ENCODE results near the gene NEURL2. TPM values are rescaled to one million over a fixed set of nuclear protein-coding genes. Genes with fewer than 3 reads are reported as not detected.
"Not testable (repeated sequence)": the region's sequence is repeated elsewhere in the genome, so short reads cannot be mapped to it uniquely, and the experiment has no call there.

NEURL2 gene
- polyA plus RNA-seq, 1 donor (not counting 4 experiments of a cell fraction or from before 2014, with no cell fraction given), result 0.49 TPM

GRCh38 chr20:45878076-45878761 lies 12.8 kb downstream of the NEURL2 start:
- no peaks in the 10 kb centered on the region for H3K9me1 ChIP-seq (ENCODE audit: control insufficient read depth, extremely low read depth, insufficient read depth, low read length)
- FAIRE-seq, result no peak
- no peak for TF ChIP-seq EZH2 (IDR thresholded peaks at IDR 0.05; ENCODE audit: low read length)
- TF ChIP-seq, protein P1, sequence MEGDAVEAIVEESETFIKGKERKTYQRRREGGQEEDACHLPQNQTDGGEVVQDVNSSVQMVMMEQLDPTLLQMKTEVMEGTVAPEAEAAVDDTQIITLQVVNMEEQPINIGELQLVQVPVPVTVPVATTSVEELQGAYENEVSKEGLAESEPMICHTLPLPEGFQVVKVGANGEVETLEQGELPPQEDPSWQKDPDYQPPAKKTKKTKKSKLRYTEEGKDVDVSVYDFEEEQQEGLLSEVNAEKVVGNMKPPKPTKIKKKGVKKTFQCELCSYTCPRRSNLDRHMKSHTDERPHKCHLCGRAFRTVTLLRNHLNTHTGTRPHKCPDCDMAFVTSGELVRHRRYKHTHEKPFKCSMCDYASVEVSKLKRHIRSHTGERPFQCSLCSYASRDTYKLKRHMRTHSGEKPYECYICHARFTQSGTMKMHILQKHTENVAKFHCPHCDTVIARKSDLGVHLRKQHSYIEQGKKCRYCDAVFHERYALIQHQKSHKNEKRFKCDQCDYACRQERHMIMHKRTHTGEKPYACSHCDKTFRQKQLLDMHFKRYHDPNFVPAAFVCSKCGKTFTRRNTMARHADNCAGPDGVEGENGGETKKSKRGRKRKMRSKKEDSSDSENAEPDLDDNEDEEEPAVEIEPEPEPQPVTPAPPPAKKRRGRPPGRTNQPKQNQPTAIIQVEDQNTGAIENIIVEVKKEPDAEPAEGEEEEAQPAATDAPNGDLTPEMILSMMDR (optimal IDR thresholded peaks at IDR 0.05 in 1 of 3, IDR thresholded peaks at IDR 0.05 in 1 of 3, conservative IDR thresholded peaks at IDR 0.05 in 1 of 3; ENCODE audit: extremely low read depth in 1 of 3, insufficient read depth in 2 of 3, low read length in 3 of 3), result no peak

GRCh38 chr20:45874576-45874975 lies 16.4 kb downstream of the NEURL2 start:
- Histone ChIP-seq H3K4me1 (ENCODE audit: control insufficient read depth, extremely low read depth, insufficient read depth, low read length) (no peaks in the 10 kb centered on the region), H3K9me1 (ENCODE audit: control insufficient read depth, extremely low read depth, insufficient read depth, low read length) (no peaks in the 10 kb centered on the region), H3K36me3 (ENCODE audit: control insufficient read depth in 2 of 2, extremely low read depth in 1 of 2, insufficient read depth in 2 of 2, low read length in 2 of 2) (no peaks in the 10 kb centered on the region), H2AFZ (ENCODE audit: control insufficient read depth, low read length) (no peak overlapping the region), H3K9ac (ENCODE audit: control insufficient read depth, extremely low read depth, insufficient read depth, low read length) (no peak overlapping the region), H3K27ac (ENCODE audit: control insufficient read depth, insufficient read depth, low read length) (no peak overlapping the region), H3K4me3 (ENCODE audit: control insufficient read depth in 2 of 3, extremely low read depth in 1 of 3, insufficient read depth in 2 of 3, low read depth in 1 of 3, low read length in 3 of 3) (no peak overlapping the region), H4K20me1 (ENCODE audit: control insufficient read depth, extremely low read depth, insufficient read depth, low read length) (no peaks in the 10 kb centered on the region), H3K27me3 (ENCODE audit: control insufficient read depth, extremely low read depth, insufficient read depth, low read length) (no peaks in the 10 kb centered on the region), H3K9me3 (ENCODE audit: control insufficient read depth, low read depth, low read length) (no peaks in the 10 kb centered on the region), H3K4me2 (ENCODE audit: control insufficient read depth, extremely low read depth, insufficient read depth, low read depth, low read length) (no peak overlapping the region), H3K79me2 (ENCODE audit: control insufficient read depth, insufficient read depth, low read length) (no peaks in the 10 kb centered on the region)
- TF ChIP-seq EZH2 (IDR thresholded peaks at IDR 0.05; ENCODE audit: low read length), result no peak
- TF ChIP-seq, protein P1 (optimal IDR thresholded peaks at IDR 0.05 in 1 of 3, IDR thresholded peaks at IDR 0.05 in 1 of 3, conservative IDR thresholded peaks at IDR 0.05 in 1 of 3; ENCODE audit: extremely low read depth in 1 of 3, insufficient read depth in 2 of 3, low read length in 3 of 3), result no peak
- FAIRE-seq (no peak), DNase-seq (ENCODE audit: low read depth, low spot score) (no peak)
- dilution Hi-C loops (cut with MboI; ENCODE audit: extremely low pct_ligation_motif_present, low sequenced_read_pairs), result no loop called here

More at GRCh38 chr20:45878076-45878761, 12.8 kb downstream of the NEURL2 start:
- Histone ChIP-seq H3K4me1 (ENCODE audit: control insufficient read depth, extremely low read depth, insufficient read depth, low read length) (no peaks in the 10 kb centered on the region), H3K9ac (ENCODE audit: control insufficient read depth, extremely low read depth, insufficient read depth, low read length) (no peak overlapping the region), H3K27me3 (ENCODE audit: control insufficient read depth, extremely low read depth, insufficient read depth, low read length) (no peaks in the 10 kb centered on the region), H3K36me3 (ENCODE audit: control insufficient read depth in 2 of 2, extremely low read depth in 1 of 2, insufficient read depth in 2 of 2, low read length in 2 of 2) (peaks cover 5 to 6% of the 10 kb centered on the region in 2 experiments), H3K79me2 (ENCODE audit: control insufficient read depth, insufficient read depth, low read length) (peaks cover 11% of the 10 kb centered on the region), H3K9me3 (ENCODE audit: control insufficient read depth, low read depth, low read length) (no peaks in the 10 kb centered on the region), H3K4me2 (ENCODE audit: control insufficient read depth, extremely low read depth, insufficient read depth, low read depth, low read length) (no peak overlapping the region), H3K27ac (ENCODE audit: control insufficient read depth, insufficient read depth, low read length) (no peak overlapping the region), H3K4me3 (ENCODE audit: control insufficient read depth in 2 of 3, extremely low read depth in 1 of 3, insufficient read depth in 2 of 3, low read depth in 1 of 3, low read length in 3 of 3) (no peak overlapping the region), H2AFZ (ENCODE audit: control insufficient read depth, low read length) (no peak overlapping the region), H4K20me1 (ENCODE audit: control insufficient read depth, extremely low read depth, insufficient read depth, low read length) (no peaks in the 10 kb centered on the region)
- DNase-seq (ENCODE audit: low read depth, low spot score), result no peak
- dilution Hi-C loops (cut with MboI; ENCODE audit: extremely low pct_ligation_motif_present, low sequenced_read_pairs), result no loop called here

DNA sequence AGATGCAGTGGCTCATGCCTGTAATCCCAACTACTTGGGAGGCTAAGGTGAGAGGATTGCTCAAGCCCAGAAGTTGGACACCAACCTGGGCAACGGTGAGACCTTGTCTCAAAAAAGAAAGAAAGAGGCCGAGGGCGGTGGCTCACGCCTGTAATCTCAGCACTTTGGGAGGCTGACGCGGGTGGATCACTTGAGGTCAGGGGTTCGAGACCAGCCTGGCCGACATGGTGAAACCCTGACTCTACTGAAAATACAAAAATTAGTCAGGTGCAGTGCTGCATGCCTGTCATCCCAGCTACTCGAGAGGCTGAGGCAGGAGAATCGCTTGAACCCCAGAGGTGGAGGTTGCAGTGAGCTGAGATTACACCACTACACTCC lies 16.9 kb downstream of the NEURL2 start:
- DNase-seq (ENCODE audit: low read depth, low spot score); H3K9me1 ChIP-seq (ENCODE audit: control insufficient read depth, extremely low read depth, insufficient read depth, low read length); H3K27ac ChIP-seq (ENCODE audit: control insufficient read depth, insufficient read depth, low read length); dilution Hi-C loops (cut with MboI; ENCODE audit: extremely low pct_ligation_motif_present, low sequenced_read_pairs); H2AFZ ChIP-seq (ENCODE audit: control insufficient read depth, low read length); H4K20me1 ChIP-seq (ENCODE audit: control insufficient read depth, extremely low read depth, insufficient read depth, low read length); H3K36me3 ChIP-seq (ENCODE audit: control insufficient read depth in 2 of 2, extremely low read depth in 1 of 2, insufficient read depth in 2 of 2, low read length in 2 of 2); FAIRE-seq; H3K4me1 ChIP-seq (ENCODE audit: control insufficient read depth, extremely low read depth, insufficient read depth, low read length); H3K4me3 ChIP-seq (ENCODE audit: control insufficient read depth in 2 of 3, extremely low read depth in 1 of 3, insufficient read depth in 2 of 3, low read depth in 1 of 3, low read length in 3 of 3); H3K9ac ChIP-seq (ENCODE audit: control insufficient read depth, extremely low read depth, insufficient read depth, low read length); H3K9me3 ChIP-seq (ENCODE audit: control insufficient read depth, low read depth, low read length); H3K79me2 ChIP-seq (ENCODE audit: control insufficient read depth, insufficient read depth, low read length); H3K27me3 ChIP-seq (ENCODE audit: control insufficient read depth, extremely low read depth, insufficient read depth, low read length); H3K4me2 ChIP-seq (ENCODE audit: control insufficient read depth, extremely low read depth, insufficient read depth, low read depth, low read length): not testable (repeated sequence)
